Measurements from ENCODE around the gene UNC5C. TPM values are rescaled to one million over a fixed set of nuclear protein-coding genes. Genes with fewer than 3 reads are reported as not detected.

UNC5C gene
- total RNA-seq, 1 experiment from 2014 or later, result not detected

DNA sequence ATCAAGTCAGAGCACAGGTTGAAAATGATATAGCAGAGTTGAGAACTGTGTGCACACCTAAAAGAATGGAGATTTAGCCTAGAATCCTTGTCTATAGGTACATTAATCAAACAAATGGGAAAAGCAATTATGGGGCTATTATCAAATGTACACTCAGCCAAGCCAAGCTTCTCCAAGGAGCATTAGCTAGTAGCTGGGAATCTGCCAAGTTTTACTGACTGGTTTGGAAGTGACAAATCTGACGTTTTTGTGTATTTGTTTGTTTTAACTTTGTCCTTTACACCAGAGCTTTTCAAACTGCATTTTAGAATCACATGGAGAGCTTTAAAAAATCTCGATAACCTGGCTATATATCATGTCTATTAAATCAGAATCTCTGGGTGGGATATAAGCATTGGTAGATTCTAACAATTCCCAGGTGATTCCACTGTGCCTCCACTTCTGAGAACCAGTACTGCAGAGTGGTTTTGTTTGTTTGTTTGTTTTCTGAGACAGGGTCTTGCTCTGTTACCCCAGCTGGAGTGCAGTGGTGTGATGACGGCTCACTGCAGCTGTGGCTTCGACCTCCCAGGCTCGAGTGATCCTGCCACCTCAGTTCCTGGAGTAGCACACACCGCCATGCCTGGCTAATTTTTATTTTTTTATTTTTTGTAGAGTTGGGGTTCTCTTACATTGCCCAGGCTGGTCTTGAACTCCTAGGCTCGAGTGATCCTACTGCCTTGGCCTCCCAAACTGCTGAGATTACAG is 279.8 kb downstream of the UNC5C start:
- no peak for DNase-seq (ENCODE audit: low read depth)

DNA sequence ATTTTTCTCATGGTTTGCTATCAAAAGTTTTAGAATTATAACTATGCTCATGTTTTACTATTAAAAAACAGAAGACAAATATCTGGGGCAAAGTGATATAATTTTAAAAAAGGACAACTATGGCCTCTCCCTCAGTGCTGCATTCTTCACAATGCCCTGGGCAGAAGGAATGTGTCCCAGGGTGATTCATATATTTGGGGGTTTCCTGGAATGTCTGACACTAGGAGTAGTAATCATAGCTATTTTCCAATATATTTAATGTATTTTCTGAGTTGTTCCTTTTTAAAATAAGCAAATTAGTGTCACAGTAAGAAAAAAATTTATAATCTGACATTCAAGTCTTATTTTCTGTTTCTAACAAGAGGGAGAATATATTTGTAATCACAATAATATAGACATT is 281.7 kb downstream of the UNC5C start:
- peak; percentile 51 for DNase-seq (ENCODE audit: low read depth)

DNA sequence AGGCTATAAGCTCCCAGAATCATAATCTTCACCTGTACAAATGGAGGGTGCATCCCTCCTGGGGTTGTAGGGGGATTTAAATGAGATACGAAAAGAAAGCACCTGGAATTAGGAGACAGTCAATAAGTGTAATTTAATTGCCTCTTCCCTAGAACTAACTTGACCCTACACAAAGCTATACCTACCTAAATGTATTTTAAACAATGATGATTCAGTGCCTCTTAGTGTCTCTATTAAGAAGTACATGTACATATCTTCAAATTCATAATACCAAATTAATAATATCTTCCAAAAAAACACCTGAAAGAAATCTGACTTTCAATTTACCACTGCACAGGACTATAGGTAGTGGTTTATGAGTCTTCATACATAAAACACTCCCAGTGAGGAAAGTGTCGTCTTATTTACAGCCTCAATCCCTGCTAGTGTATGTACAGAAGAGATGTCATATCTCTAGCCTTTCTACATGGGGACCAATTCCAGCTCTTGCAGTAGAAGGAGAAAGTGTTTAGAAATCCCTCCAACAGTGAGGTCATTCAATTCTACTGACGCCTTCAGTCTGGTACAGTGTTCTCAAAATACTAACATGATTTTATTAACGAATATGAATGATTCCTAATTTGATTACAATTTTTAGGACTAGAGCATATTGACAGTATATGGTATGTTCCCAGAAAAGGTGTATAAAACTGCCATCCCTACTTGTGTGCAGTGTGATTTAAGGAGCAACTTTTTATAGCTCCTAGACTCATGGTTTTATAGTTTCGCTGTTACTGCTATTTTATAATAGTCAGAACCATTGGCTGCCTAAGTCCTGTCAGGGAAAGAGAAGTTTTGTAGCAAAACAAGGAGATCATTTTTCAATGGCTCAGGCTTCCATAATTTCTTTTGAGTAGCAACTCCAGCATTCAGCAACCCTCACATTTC is 282.7 kb downstream of the UNC5C start:
- no peak for DNase-seq (ENCODE audit: low read depth)

DNA sequence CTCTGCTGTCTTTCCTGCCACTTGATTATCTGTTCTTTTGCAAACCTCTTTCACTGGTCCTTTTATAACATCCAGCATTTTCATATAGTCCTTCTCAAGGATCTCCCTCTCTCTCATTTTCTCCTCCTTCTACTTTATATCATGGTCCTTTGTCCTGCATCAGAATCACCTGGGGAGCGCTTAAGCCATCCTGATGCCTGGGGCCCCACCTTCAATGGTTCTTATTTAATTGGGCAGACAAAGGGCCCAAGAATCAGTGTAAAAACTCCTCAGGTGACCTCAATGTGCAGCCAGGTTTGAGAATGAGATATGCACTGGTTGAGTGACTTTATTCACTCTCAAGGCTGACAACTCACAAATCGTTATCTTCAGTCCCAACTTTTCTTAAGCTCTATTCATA is 283.9 kb downstream of the UNC5C start:
- DNase-seq (ENCODE audit: low read depth), result no peak

DNA sequence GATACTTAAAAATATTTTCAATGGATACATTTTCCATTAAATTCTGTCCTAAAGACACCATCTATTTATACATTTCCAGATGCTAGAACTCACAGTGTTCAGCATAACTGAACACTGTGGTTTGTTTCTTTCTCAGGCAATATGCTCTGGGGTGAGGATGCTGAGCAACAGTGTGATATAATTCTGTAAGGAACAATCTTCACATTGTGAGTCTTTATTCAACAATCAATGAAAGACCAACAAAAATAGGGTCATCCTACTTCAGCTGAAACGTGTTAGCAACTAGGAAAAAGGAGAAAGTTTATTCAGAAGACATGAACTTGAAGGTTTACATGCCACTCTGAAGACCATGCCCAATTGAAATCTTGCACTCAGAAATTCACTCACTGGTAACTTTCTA is 284.8 kb downstream of the UNC5C start:
- DNase-seq (ENCODE audit: low read depth), result no peak

DNA sequence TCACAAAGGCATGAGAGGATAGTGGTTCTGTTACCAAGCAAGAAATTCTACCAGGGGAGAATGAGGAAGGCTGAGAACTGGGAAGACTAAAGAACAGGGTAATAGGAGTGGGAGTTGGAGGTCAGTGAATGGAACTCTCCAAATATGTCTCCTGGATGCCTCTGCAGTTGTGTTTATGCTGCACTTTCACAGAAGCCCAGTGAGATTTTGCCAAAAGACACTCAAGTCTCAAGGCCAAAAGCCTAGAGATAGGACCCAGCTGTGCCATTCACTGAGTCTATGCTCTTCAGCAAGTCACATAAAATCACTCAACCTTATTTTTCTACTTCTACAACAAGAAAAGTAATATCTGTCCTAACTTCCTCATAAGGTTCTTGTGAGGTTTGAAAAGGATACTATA is 285.4 kb downstream of the UNC5C start:
- no peak for DNase-seq (ENCODE audit: low read depth)

DNA sequence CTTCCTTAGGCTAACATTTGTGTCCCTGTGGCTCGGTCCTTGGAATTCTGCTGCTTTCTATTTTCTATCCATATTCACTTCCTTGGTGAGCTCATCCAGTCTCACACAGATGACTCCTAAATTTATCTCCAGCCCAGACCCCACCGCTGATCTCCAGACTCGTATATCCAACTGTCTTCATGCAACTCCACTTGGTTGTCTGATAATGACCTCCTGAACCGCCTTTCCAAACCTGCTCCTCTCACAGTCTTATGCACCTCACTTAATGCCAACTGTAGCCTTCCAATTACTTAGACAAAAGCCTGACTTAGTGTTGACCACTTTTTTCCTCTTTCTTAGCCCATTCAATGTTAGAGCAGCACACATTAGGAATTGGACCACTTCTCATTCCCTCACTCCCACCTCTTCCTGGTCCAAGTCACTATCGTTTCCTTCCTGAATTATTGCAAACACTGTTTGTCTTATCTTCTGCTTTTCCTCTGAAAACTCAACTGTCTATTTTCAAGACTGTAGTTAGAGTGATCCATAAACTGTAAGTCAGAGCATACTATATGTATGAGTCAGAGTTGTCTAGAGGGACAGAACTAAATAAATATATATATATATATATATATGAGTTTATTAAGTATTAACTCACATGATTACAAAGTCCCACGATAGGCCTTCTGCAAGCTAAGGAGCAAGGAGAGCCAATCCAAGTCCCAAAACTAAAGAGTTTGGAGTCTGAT is 292.5 kb downstream of the UNC5C start:
- DNase-seq (ENCODE audit: low read depth), result no peak

DNA sequence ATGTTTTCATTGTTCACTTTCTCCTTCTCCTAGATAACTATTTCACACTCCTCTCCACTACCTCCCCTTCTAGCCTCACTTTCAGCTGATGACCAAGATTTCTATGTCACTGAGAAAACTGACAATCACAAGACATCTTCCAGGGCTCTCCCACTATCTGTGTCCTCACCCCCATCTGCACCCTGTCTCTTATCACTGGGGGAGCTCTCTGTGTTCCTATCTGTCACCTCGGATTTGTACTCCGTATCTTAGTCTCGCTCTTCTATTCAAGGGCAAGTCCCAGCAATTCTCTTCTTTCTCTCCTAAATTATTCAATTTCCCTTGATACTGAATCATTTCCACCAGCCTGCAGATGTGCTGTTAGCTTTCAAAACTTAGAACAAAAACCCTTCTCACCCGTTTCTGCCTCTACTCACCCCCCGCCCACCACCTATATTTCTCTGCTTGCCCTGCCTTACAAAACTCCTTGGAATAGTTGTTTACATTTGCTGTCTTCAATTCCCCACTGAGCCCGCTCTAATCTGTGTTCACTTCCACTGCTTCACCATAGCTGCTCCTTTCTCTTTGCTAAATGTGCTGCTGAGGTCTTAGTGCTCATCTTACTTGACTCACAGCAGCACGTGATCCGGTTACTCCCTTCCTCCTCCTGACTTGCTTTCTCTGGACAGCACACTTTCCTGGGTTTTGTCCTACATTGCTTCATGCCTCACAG is 293.2 kb downstream of the UNC5C start:
- DNase-seq (ENCODE audit: low read depth), result peak; percentile 26

DNA sequence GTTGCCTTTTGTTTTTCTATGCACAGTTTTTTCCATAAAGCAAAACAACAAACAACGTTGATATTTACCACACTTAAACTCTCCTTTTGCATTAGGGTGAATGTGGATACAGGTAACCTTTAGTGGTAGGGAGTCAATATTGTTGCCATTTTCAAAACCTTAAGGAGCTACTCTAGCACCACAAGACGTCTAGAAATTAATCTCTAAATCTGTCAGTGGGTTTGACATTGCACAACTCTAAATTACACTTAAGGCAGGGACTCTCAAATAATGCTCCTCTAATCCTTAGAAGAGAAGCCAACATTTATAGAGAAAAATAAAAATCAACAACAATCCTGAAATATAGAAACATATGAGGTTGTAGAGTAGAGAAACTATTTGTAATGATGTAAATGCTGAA is 297.2 kb downstream of the UNC5C start:
- no peak for DNase-seq (ENCODE audit: low read depth)

DNA sequence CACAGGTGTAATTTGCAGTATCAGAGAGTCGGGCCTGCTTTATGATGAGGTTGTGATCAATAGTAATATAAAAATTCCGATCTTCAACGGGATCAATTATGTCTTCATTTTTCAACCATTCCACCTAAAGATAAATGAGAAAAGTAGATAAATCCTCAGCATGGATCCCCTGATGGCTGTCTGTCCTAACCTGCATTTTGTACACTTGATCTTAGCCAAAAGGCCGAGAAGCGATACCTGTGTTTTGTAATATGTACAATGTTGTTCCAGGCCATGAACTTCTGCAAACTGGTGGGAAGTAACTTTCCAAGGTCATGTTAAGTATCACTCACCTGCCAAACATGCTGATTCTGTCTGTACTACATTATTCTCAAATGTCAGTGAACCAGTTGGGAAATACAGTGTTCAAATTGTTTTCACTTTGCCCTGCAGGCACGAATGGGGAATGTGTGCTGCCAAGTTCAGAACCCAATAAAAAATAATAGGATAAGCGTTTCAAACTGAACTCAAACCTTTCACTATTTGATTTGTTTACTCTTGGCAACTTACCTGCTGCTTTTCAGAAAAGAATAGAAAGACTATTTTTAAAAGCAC is 298.1 kb downstream of the UNC5C start:
- DNase-seq (ENCODE audit: low read depth), result no peak

DNA sequence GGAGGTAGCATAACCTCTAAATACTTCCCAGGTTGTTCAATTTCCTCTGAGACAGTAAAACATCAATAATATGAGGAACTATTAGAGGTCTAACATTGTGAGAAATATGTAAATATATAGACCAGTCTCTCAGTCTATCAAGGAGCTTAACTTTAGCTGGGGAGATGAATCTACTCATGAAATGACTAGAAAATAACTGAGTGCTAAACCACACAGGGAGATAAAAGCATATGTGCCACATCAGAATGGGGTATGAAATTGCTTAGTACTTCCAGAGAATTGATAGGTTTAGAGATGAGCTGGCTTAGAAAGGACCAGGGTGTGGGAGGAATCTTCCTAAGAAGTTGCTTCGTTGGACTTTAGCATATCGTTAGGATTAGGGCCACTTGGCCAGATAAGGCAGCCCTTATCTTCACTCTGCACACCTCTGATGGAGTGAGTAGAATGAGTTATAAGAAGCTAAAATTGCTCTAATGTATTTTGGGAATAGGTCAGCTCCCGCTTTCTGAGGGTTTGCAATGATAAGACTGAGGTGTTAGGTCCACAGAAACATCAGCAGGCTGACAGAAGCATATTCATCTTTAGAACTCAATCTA is 299.2 kb downstream of the UNC5C start:
- no peak for DNase-seq (ENCODE audit: low read depth)

DNA sequence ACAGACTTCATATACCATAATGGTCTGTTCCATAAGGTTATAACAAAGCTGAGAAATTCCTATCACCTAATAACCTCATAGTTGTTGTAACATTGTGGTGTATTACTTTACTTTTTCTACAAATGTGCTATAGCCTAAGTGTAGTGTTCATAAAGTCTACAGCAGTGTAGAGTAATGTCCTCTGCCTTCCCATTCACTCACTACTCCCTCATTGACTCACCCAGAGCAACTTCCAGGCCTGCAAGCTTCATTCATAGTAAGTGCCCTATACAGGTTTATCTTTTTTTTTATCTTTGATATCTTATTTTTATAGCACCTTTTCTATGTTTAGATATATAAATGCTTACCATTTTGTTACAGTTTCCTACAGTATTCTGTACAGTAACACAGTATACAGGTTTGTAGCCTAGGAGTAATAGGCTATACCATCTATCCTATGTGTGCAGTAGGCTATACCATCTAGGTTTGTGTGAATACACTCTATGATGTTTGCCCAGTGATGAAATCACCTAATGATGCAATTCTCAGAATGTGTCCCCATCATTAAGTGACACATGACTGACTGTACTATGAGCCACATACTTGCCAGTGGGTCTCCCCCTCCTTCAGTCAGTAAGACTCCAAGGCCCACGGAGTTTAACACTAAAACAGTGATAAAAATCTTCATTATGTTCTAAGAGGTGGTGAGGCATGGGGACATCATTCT is 299.9 kb downstream of the UNC5C start:
- DNase-seq (ENCODE audit: low read depth), result no peak

DNA sequence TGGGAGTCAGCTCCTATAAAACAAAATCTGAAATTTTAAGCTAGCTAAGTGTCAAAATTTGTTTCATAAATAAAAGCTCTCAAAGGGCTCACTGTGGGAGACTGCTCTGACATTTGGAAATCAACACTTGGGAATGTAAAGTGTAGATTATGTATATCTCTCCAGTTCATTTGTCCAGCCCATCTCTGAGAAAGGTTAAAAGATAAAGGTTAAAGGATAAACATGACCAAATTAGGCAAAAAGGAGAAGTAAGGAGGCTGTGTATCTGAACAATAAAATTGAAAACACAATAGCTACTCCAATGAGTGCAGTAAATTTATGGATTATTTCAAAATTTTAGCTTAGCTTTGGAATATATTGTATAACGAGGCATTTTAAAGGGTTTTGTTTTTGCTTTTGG is 304.9 kb downstream of the UNC5C start:
- DNase-seq (ENCODE audit: low read depth), result no peak

DNA sequence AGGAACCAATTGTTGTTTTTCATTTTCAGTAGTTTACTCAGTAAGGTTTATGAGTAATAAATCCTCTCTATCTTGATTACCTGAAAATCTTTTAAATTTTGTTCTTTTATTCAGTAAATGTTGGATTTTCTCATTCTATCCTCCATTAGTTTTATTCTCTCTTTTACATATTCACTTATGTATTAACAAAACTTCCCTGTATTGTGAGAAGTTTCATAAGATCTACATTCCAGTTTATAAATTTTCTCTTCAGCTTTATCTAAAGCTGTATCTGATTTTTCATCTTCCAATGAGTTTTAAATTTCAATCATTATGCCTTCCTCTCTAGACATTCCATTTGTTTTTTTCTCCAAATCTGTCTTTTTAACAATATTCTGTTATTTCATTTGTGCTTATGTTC is 310.2 kb downstream of the UNC5C start:
- DNase-seq (ENCODE audit: low read depth), result no peak

DNA sequence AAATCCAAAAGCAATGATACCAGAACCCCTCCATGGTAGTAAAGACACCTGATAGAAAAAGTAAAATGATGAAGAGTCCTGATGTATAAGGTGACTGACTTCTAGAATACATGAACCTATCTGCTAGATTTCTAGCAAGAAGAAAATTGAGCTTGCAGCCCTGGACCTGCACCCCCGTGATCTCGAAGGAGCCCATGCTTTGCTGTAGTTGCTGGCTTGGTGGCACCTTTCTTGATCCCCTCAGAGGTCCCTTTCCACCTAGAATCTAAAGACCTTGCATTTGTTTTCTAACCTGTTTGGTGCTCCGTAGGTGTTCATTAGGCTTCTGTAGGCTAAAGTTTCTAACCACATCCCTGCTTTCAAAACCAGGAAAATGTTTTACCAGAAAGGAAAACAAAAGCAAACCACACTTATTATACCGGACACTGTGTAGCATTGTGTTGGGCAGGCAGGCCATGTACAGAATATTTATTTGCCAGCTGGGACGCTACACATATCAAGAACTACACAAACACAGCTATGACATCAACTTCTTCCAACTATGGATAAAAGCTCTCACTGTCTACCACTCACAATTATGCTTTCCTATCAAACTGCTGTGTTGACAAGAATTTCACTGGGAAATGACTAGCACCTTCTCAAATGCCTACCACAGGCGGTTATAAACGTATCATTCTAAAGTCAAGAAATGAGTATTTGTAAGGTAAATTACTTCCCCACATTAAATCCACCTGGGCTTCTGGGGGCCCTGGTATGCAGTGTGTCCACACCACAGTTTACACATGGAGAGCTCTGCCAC is 316.2 kb downstream of the UNC5C start:
- DNase-seq (ENCODE audit: low read depth), result no peak

DNA sequence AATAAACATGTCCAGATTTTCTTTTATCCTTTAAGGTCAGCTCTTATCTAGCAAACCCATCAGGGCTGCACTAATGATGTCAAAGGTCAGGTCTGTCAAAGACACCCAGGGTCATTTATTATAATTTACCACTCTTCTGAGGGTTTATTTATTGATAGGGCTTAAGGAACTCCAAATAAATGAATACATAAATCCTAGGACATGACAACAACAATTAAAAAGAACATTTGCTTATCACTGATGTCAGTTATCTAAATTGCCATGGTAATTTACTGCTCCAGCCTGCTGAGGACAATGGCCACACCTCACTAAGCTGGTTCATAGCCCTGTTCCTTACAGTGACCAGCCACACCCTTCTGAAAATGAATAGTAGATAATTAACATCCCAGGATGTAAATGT is 317.1 kb downstream of the UNC5C start:
- no peak for DNase-seq (ENCODE audit: low read depth)

DNA sequence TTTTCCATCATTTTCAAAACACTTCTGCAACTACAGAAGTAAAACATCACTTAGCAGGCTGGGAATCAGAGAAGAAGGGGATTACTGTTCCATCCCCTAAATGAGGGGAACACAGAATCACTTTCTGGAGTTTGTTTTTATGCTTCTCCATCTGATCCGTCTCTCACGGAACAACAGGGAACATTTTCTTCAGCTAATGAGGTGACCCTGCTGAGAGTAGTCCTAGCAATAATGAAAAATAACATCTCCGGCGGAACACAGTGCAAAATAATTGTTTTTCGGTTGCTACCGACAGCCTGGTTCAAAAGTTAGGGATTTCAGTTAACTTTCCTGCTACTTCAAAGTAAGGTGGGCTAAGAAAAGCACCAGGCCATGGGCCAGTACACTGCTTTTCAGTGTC is 322.9 kb downstream of the UNC5C start:
- no peak for DNase-seq (ENCODE audit: low read depth)

DNA sequence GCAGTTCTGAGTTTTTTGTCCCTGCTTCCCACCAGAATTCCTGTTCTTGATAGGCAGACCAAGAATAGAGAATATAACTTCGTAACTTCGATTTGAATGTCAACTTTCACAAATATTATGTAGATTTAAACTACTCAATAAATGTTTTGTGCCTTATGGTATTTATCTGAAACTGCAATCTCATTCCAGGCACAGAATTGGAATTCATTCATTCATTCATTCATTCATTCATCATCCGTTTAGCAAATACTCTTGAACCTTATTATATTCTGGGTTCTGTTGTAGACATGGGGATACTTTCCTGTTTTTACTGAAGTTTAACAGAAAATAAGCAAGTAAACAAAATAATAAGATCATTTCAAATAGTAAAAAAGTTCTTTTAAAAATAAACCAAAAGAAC is 324.4 kb downstream of the UNC5C start:
- no peak for DNase-seq (ENCODE audit: low read depth)

All from Daoy (cell line).